WTC11 (cell line): ENCODE measurements around the gene HMCES. TPM values are rescaled to one million over a fixed set of nuclear protein-coding genes. Genes with fewer than 3 reads are reported as not detected.
"Not testable (repeated sequence)": the region's sequence is repeated elsewhere in the genome, so short reads cannot be mapped to it uniquely, and the experiment has no call there.

Experiments used
- ATAC-seq: fragments of 200-7000 bp; cut with Tn5 transposase; 2 replicates; pipeline ENCODE4 v1.10.0; 2021; ENCODE audit warnings: mild to moderate bottlenecking, moderate library complexity
- CTCF ChIA-PET: fragments of 300-600 bp; sonication (Branson Sonifier 250); formaldehyde crosslinking; loops from one replicate; lab custom pipeline; 2021; ENCODE audit warnings: antibody characterized with exemption; lab: Charles Lee
- POLR2A ChIA-PET: fragments of 350-600 bp; sonication (Branson Sonifier 250); formaldehyde crosslinking; loops from one replicate; lab custom pipeline; 2021; ENCODE audit warnings: antibody characterized with exemption; lab: Charles Lee
- DNase-seq: peaks from one replicate; pipeline ENCODE4 v3.0.0; 2021; ENCODE audit warnings: low spot score
- H3K27ac Mint-ChIP-seq: 2 replicates; pipeline ENCODE4 v1.8.0; 2021; ENCODE audit warnings: mixed read lengths
- H3K27me3 Mint-ChIP-seq: 2 replicates; pipeline ENCODE4 v1.8.0; 2021; ENCODE audit warnings: low read depth, mild to moderate bottlenecking, moderate library complexity, mixed read lengths
- H3K36me3 Mint-ChIP-seq: 2 replicates; pipeline ENCODE4 v1.8.0; 2021; ENCODE audit warnings: mixed read lengths
- H3K4me1 Mint-ChIP-seq: 2 replicates; pipeline ENCODE4 v1.8.0; 2022; ENCODE audit warnings: mixed read lengths
- H3K4me3 Mint-ChIP-seq: 2 replicates; pipeline ENCODE4 v1.8.0; 2021; ENCODE audit warnings: mild to moderate bottlenecking, moderate library complexity, mixed read lengths
- H3K9me3 Mint-ChIP-seq: 2 replicates; pipeline ENCODE4 v1.8.0; 2021; ENCODE audit warnings: mixed read lengths
- ARID4B ChIP-seq: sonication (generic); formaldehyde crosslinking; IDR thresholded peaks from 2 replicates; pipeline ENCODE4 v1.8.0; 2023; ENCODE audit warnings: missing genetic modification reagents, mild to moderate bottlenecking, borderline replicate concordance
- ATF3 ChIP-seq: sonication (generic); formaldehyde crosslinking; conservative IDR thresholded peaks from 2 replicates; pipeline ENCODE4 v1.8.1; 2022; ENCODE audit warnings: mild to moderate bottlenecking, missing genetic modification reagents
- CDX4 ChIP-seq: fragments of 250-450 bp; sonication (Bioruptor Pico); IDR thresholded peaks from 2 replicates; pipeline ENCODE4 v1.9.0; 2021; ENCODE audit warnings: moderate library complexity, mild to moderate bottlenecking, inconsistent platforms, borderline replicate concordance
- HMGA2 ChIP-seq: fragments of 250-450 bp; sonication (Bioruptor Pico); IDR thresholded peaks from 2 replicates; pipeline ENCODE4 v1.4.0; 2021; ENCODE audit warnings: mild to moderate bottlenecking, moderate library complexity
- NFE2L1 ChIP-seq: sonication (generic); formaldehyde crosslinking; IDR thresholded peaks from 2 replicates; pipeline ENCODE4 v1.8.1; 2023; ENCODE audit warnings: missing genetic modification reagents
- SP1 ChIP-seq: sonication (generic); formaldehyde crosslinking; conservative IDR thresholded peaks from 2 replicates; pipeline ENCODE4 v1.8.1; 2022; ENCODE audit warnings: missing genetic modification reagents
- ZMAT4 ChIP-seq: fragments of 250-450 bp; sonication (Bioruptor Pico); IDR thresholded peaks from 2 replicates; pipeline ENCODE4 v1.9.0; 2021; ENCODE audit warnings: mild to moderate bottlenecking
- ZNF121 ChIP-seq: sonication (generic); formaldehyde crosslinking; IDR thresholded peaks from 2 replicates; pipeline ENCODE4 v1.8.0; 2023; ENCODE audit warnings: missing genetic modification reagents
- ZNF396 ChIP-seq: fragments of 250-450 bp; sonication (Bioruptor Pico); IDR thresholded peaks from 2 replicates; pipeline ENCODE4 v1.8.0; 2021; ENCODE audit warnings: mild to moderate bottlenecking, moderate library complexity, borderline replicate concordance
- ZNF416 ChIP-seq: fragments of 250-450 bp; sonication (Bioruptor Pico); IDR thresholded peaks from 2 replicates; pipeline ENCODE4 v1.9.0; 2021; ENCODE audit warnings: mild to moderate bottlenecking, inconsistent platforms
- total RNA-seq: library from RNA; stranded (reverse); gene quantifications from 3 replicates; pipeline ENCODE4 v1.2.3, GENCODE V29; 2021
- TF ChIP-seq, protein P1 (sequence below): fragments of 250-450 bp; sonication (Bioruptor Pico); IDR thresholded peaks from 2 replicates; pipeline ENCODE4 v1.8.0; 2021; ENCODE audit warnings: mild to moderate bottlenecking
- TF ChIP-seq, protein P2 (sequence below): sonication (generic); formaldehyde crosslinking; IDR thresholded peaks from 2 replicates; pipeline ENCODE4 v1.8.1; 2022; ENCODE audit warnings: mild to moderate bottlenecking, moderate library complexity, missing genetic modification reagents

Gene HMCES
- total RNA-seq, 1 experiment from 2014 or later, result 47.7 TPM

DNA sequence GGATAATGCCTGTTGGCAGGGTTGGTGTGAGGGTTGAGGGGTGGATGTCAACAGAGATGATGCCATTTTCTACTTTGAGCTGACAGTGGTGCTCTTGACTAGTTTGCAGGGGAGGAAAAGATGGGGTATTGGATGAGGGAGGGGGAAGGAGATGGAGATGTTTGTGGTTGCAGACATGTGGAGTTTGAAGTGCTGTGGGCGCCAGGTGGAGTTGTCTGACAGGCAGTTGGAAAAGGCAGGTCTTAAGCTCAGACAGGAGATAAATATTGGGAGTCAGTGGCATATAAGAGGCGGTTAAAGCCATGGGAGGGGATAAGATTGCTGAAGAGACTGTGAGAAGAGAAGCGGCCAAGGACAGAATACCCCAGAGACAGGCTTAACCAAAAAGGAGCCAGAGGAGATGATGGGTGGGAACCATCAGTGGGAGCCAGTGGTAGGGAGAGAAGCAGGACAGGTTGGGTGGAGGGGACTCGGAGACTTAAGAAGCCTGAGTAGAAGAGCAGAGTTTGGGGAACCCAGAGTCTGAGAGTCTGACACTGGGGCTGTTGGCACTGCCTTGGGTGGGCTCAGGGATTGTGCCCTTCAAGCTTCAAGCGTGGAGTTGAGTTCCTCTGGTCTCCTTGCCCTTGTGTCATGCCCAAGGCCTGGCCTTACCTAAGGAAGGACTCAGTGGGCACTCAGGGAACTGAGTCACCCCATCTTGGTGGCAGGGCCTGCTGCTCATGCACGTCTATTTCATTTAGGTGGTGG, 15.3 kb upstream of the HMCES start (continued):
- TF ChIP-seq CDX4 (CRISPR knock-in tag), result no peak

- ATAC-seq, CTCF ChIA-PET, H3K27me3 Mint-ChIP-seq, POLR2A ChIA-PET, H3K4me3 Mint-ChIP-seq, H3K9me3 Mint-ChIP-seq, DNase-seq, H3K4me1 Mint-ChIP-seq, H3K27ac Mint-ChIP-seq: not testable (repeated sequence)
- H3K36me3 Mint-ChIP-seq, result peaks cover 89% of the 10 kb centered on the region
These were observed 13.7 kb upstream of the HMCES start for GRCh38 chr3:129264994-129265393.

- Mint-ChIP-seq H3K9me3 (no peaks in the 10 kb centered on the region), H3K4me3 (no peak overlapping the region), H3K4me1 (no peaks in the 10 kb centered on the region)
- ATAC-seq (no peak), DNase-seq (no peak)
- TF ChIP-seq, protein P1, sequence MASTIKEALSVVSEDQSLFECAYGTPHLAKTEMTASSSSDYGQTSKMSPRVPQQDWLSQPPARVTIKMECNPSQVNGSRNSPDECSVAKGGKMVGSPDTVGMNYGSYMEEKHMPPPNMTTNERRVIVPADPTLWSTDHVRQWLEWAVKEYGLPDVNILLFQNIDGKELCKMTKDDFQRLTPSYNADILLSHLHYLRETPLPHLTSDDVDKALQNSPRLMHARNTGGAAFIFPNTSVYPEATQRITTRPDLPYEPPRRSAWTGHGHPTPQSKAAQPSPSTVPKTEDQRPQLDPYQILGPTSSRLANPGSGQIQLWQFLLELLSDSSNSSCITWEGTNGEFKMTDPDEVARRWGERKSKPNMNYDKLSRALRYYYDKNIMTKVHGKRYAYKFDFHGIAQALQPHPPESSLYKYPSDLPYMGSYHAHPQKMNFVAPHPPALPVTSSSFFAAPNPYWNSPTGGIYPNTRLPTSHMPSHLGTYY (CRISPR knock-in tag), result no peak
- TF ChIP-seq ZMAT4, result no peak
- no peak for TF ChIP-seq NFE2L1
- no peak for TF ChIP-seq ZNF416 (CRISPR knock-in tag)
- TF ChIP-seq ZNF121 (CRISPR knock-in tag), result no peak
- TF ChIP-seq ARID4B (CRISPR knock-in tag), result no peak
- TF ChIP-seq ZNF396 (CRISPR knock-in tag), result no peak
- TF ChIP-seq, all 79 proteins: peak for 0
- Mint-ChIP-seq H3K27ac (no peak overlapping the region), H3K36me3 (peaks cover 88% of the 10 kb centered on the region), H3K27me3 (no peaks in the 10 kb centered on the region)
- ChIA-PET CTCF (interaction anchor here (0.5 kb wide), 1 partner anchor 12 kb away, joined by 3 read pairs; the partner anchor contains the start of gene HMCES), POLR2A (interaction anchor here (1.3 kb wide), 1 partner anchor 50 kb away, joined by 3 read pairs; a partner anchor contains a TSS)
These were observed 12.0 kb upstream of the HMCES start for GRCh38 chr3:129266651-129267050.

GRCh38 chr3:129268396-129268795, 10.3 kb upstream of the HMCES start:
- ATAC-seq (no peak), DNase-seq (no peak)
- no peak overlapping the region for H3K4me3 Mint-ChIP-seq
- ChIA-PET POLR2A (no interaction called here), CTCF (no interaction called here)
- H3K4me1 Mint-ChIP-seq, result no peaks in the 10 kb centered on the region
- no peaks in the 10 kb centered on the region for H3K9me3 Mint-ChIP-seq
- peaks cover 90% of the 10 kb centered on the region for H3K36me3 Mint-ChIP-seq
- no peaks in the 10 kb centered on the region for H3K27me3 Mint-ChIP-seq
- H3K27ac Mint-ChIP-seq, result no peak overlapping the region
- TF ChIP-seq, protein P2, sequence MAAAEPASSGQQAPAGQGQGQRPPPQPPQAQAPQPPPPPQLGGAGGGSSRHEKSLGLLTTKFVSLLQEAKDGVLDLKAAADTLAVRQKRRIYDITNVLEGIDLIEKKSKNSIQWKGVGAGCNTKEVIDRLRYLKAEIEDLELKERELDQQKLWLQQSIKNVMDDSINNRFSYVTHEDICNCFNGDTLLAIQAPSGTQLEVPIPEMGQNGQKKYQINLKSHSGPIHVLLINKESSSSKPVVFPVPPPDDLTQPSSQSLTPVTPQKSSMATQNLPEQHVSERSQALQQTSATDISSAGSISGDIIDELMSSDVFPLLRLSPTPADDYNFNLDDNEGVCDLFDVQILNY (CRISPR knock-in tag), result no peak
- TF ChIP-seq HMGA2 (no peak), ATF3 (CRISPR knock-in tag) (no peak), SP1 (no peak), CDX4 (CRISPR knock-in tag) (no peak), ARID4B (CRISPR knock-in tag) (no peak)
